ENCODE data around the gene CDHR2. TPM values are rescaled to one million over a fixed set of nuclear protein-coding genes. Genes with fewer than 3 reads are reported as not detected.

The CDHR2 gene
- total RNA-seq, 1 donor from 2014 or later, result not detected

- Histone ChIP-seq H3K4me3 (no peak overlapping the region), H3K4me1 (peaks cover 14% of the 10 kb centered on the region), H3K27me3 (no peaks in the 10 kb centered on the region), H3K27ac (no peak overlapping the region), H3K9me3 (no peaks in the 10 kb centered on the region), H3K36me3 (no peaks in the 10 kb centered on the region)
- no peak for DNase-seq (ENCODE audit: extremely low spot score in 2 of 2)
- TF ChIP-seq, protein P1, sequence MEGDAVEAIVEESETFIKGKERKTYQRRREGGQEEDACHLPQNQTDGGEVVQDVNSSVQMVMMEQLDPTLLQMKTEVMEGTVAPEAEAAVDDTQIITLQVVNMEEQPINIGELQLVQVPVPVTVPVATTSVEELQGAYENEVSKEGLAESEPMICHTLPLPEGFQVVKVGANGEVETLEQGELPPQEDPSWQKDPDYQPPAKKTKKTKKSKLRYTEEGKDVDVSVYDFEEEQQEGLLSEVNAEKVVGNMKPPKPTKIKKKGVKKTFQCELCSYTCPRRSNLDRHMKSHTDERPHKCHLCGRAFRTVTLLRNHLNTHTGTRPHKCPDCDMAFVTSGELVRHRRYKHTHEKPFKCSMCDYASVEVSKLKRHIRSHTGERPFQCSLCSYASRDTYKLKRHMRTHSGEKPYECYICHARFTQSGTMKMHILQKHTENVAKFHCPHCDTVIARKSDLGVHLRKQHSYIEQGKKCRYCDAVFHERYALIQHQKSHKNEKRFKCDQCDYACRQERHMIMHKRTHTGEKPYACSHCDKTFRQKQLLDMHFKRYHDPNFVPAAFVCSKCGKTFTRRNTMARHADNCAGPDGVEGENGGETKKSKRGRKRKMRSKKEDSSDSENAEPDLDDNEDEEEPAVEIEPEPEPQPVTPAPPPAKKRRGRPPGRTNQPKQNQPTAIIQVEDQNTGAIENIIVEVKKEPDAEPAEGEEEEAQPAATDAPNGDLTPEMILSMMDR (IDR thresholded peaks at IDR 0.05), result no peak
- TF ChIP-seq POLR2A (IDR thresholded peaks at IDR 0.05) (no peak), POLR2AphosphoS5 (IDR thresholded peaks at IDR 0.05; ENCODE audit: insufficient read depth in 1 of 2, low read depth in 1 of 2) (no peak)
- intact Hi-C loops (cut with DNase I), result no loop called here
These were observed 78.4 kb downstream of the CDHR2 start for GRCh38 chr5:176627582-176627981.

DNA sequence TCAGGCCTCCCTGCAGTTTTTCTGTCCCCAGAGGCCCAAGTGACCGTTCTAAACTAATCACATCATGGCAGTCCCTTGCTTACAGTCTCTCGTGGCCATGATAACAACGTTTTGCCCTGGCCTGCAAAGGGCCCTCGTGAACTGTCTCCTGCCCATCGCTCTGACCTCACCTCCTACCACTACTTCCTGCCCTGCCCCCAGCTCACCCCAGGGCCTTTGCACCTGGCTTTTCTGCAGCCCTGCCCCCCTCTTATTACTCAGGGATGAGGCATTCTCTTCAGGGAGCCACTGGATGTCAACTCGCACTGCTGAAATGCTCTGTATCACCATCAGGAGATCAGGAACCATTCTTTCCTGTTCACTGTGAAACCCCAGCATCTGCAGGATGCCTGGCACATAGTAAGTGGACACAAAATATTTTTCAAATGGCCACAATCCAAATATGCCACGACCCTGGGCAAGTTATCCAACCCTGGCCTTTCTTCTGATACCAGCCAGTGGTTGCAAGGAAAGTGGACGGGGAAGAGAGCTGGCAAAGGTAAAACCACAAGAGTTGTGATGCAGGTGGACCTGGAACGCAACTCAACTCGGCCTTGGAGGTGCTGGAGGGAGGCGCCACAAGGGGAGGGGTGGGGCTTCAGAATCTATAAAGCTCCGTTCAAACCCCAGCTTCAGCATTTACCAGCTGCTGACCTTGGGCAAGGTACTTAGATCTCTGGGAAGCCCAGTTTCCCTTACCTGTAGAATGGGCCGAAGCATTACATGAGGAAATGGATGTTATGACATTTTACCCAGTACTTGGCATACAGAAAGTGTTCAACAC lies 79.5 kb downstream of the CDHR2 start:
- TF ChIP-seq, protein P1 (IDR thresholded peaks at IDR 0.05), result no peak
- TF ChIP-seq POLR2A (IDR thresholded peaks at IDR 0.05) (no peak), POLR2AphosphoS5 (IDR thresholded peaks at IDR 0.05; ENCODE audit: insufficient read depth in 1 of 2, low read depth in 1 of 2) (no peak)
- Histone ChIP-seq H3K4me1 (peaks cover 14% of the 10 kb centered on the region), H3K27ac (no peak overlapping the region), H3K27me3 (no peaks in the 10 kb centered on the region), H3K4me3 (no peak overlapping the region), H3K9me3 (no peaks in the 10 kb centered on the region), H3K36me3 (no peaks in the 10 kb centered on the region)
- DNase-seq (ENCODE audit: extremely low spot score in 2 of 2), result no peak
- intact Hi-C loops (cut with DNase I), result no loop called here

DNA sequence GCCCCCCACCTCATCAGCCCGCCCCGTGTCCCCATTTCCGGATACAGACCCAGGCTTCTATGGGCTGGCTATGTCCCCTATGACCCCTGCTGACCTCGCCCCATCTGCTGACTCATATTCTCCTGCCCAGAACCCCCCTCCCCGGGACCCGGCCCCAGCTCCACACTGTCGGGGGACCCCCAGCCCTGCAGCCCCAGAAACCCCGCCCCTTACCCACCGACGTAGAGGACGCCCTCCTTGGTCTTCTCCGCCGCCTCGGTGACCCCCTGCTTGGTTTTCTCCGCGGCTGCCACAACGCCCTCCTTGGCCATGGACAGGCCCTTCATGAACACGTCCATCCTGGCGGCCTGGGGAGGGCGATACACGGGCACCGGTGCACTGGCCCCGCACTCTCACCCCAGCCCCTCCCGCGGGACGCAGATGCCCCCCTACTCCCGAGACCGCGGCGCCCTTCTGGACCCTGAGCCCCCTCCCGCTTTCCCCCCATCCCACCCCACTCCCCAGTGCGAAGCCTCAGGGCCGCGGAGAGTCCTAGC lies 80.2 kb downstream of the CDHR2 start:
- Histone ChIP-seq H3K27me3 (no peaks in the 10 kb centered on the region), H3K4me1 (peaks cover 14% of the 10 kb centered on the region), H3K9me3 (no peaks in the 10 kb centered on the region), H3K4me3 (peak overlapping the region in 1 of 2 donors; percentile 55), H3K36me3 (no peaks in the 10 kb centered on the region), H3K27ac (no peak overlapping the region)
- DNase-seq (ENCODE audit: extremely low spot score in 2 of 2), result no peak
- intact Hi-C loops (cut with DNase I), result no loop called here
- TF ChIP-seq, protein P1 (IDR thresholded peaks at IDR 0.05), result no peak

- intact Hi-C loops (cut with DNase I), result no loop called here
- Histone ChIP-seq H3K9me3 (no peaks in the 10 kb centered on the region), H3K36me3 (no peaks in the 10 kb centered on the region), H3K27ac (no peak within 1 kb of the TSS), H3K4me1 (peaks cover 14% of the 10 kb centered on the region), H3K4me3 (peak within 1 kb of the TSS; percentile 30 to 55), H3K27me3 (no peaks in the 10 kb centered on the region)
- DNase-seq (ENCODE audit: extremely low spot score in 2 of 2), result no peak
- TF ChIP-seq POLR2AphosphoS5 (IDR thresholded peaks at IDR 0.05; ENCODE audit: insufficient read depth in 1 of 2, low read depth in 1 of 2), result no peak
- TF ChIP-seq, protein P1 (IDR thresholded peaks at IDR 0.05), result no peak
- TF ChIP-seq POLR2A (IDR thresholded peaks at IDR 0.05), result no peak
These were observed 80.9 kb downstream of the CDHR2 start, which contains the start of the genes EIF4E1B and SNCB for GRCh38 chr5:176629853-176630680. TSS of gene EIF4E1B (plus strand) at chr5:176630675. CDS start at chr5:176642788, 12,113 bp downstream. TSS of gene SNCB (minus strand) at chr5:176630534. CDS start at chr5:176629654, 880 bp downstream.
